HG03558 (cell line): ENCODE measurements around the gene LAMC1.
"Not testable (repeated sequence)": the region's sequence is repeated elsewhere in the genome, so short reads cannot be mapped to it uniquely, and the experiment has no call there.

Experiments
- ATAC-seq: cut with Tn5 transposase; IDR thresholded peaks from one replicate; pipeline ENCODE4 v1.9.1; 2021; ENCODE audit warnings: moderate number of reproducible peaks; ENCODE audit not compliant: unreplicated experiment; ENCODE audit errors: extremely low read depth

Gene LAMC1

GRCh38 chr1:183139281-183139942 is 116.2 kb downstream of the LAMC1 start:
- no peak for ATAC-seq

- no peak for ATAC-seq
Measured at GRCh38 chr1:183140633-183141032, 117.4 kb downstream of the LAMC1 start.

DNA sequence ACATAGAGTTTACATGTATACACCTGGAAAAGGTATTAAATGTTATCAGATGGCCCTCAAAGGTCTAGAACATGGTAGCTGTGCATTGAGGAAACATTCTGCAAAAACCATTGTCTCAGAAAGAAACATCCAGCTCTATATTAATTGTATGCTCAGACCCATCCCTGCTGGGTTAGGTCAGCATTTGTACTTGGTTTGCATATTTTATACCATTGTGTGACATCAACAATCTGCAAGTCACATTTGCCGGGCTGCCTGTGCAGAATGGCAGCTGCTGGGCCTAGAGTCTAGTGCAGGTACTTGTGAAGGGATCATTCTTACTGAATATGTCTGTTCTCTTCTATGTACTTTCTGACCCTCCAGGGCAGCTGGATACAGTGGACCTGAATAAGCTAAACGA is 119.0 kb downstream of the LAMC1 start:
- no peak for ATAC-seq

- ATAC-seq, result no peak
Measured at GRCh38 chr1:183143576-183144315, 120.5 kb downstream of the LAMC1 start.

- ATAC-seq, result no peak
Measured at GRCh38 chr1:183144752-183145151, 121.5 kb downstream of the LAMC1 start.

- ATAC-seq, result no peak
Measured at GRCh38 chr1:183147735-183148134, 124.5 kb downstream of the LAMC1 start.

DNA sequence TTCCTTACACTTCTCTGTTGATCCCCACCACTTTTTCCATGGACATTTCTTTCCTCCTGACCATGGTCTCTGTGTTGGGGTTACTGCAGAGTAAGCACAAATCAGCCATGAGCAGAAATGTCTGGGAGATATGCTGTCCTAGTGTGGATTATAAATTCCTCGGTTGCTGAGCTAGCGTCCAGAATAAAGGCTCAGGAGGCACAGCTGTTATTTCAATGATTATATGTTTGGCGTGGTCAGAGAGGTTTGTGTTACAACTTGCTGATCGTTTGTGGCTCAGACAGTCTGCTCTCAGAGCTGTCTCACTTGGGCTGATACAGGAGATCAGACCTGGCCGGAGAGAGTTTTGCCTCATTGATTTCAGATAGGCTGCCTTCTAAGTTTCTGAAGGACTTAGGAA is 125.4 kb downstream of the LAMC1 start:
- ATAC-seq, result no peak

- ATAC-seq, result no peak
Measured at GRCh38 chr1:183149273-183149672, 126.1 kb downstream of the LAMC1 start.

GRCh38 chr1:183150032-183150431 is 126.8 kb downstream of the LAMC1 start:
- ATAC-seq, result not testable (repeated sequence)

GRCh38 chr1:183150445-183150844 is 127.2 kb downstream of the LAMC1 start:
- ATAC-seq, result no peak

DNA sequence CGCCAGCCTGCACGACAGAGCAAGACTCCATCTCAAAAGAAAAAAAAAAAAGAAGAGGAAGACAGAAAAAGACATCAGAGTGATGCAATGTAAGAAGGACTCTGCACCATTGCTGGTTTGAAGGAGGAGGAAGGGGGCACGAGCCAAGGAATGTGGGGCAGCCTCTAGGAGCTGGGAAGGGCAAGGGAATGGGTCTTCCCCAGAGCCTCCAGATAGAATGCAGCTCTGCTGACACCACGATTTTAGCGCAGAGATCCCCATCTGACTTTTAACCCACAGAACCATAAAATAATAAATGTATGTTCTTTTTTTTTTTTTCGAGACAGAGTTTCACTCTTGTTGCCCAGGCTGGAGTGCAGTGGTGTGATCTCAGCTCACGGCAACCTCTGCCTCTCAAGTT is 129.0 kb downstream of the LAMC1 start:
- ATAC-seq, result no peak

- no peak for ATAC-seq
Measured at GRCh38 chr1:183155939-183156338, 132.7 kb downstream of the LAMC1 start.

DNA sequence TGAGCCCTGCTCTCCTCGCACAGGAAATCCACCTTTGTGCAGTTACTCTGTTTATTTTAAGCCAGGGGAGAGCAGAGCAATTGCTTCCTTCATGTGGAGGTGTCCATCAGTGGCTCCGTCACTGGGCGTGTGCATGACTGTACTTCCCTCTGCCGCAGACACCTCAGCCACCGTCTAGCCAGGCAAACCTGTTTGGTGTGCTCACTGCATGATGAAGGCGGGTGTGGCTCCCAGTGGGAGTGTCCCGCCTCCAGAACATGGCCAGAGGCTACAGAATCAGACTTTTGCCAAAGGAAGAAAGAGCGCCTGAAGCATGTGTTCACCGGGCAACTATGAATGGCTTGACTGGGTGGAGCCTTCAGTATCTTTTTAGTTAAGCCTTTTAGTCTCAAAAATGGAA is 136.7 kb downstream of the LAMC1 start:
- ATAC-seq, result no peak

DNA sequence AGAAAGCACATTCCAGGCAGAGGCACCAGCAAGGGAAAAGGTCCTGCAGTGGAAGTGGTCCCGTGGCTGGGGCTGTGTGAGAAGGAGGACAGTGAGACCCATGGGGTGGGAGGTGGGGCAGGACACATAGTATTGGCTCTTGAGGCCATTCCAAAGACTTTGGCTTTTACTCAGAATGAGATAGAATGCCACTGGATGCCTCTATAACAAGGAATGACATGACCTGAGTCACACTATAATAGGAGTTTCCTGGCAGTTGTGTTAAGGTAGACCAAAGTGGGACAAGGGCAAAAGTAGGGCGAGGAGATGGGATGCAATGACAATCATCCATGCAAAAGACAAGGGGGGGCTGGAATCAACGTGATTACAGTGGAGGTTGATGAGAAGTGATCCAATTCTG is 138.2 kb downstream of the LAMC1 start:
- no peak for ATAC-seq

- ATAC-seq, result no peak
Measured at GRCh38 chr1:183163316-183163715, 140.1 kb downstream of the LAMC1 start.

DNA sequence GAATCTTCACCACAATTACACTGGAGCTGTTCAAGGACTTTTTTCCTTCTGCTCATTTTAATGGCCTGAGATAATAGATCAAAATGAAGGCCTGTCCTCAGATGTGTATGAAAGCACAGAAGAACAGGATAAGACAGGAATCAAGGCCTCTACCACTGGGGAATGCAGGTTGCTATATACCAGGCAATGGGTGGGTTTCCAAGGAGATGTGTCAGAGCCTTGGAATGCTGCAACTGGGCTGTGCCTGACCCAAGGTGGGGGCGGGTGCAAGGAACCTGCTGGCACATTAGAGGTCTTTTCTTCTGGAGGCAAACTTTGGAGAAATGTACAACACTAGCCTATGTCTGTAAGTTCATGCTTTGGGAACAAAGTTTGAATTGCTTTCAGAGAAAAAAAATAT is 141.1 kb downstream of the LAMC1 start:
- ATAC-seq, result no peak

DNA sequence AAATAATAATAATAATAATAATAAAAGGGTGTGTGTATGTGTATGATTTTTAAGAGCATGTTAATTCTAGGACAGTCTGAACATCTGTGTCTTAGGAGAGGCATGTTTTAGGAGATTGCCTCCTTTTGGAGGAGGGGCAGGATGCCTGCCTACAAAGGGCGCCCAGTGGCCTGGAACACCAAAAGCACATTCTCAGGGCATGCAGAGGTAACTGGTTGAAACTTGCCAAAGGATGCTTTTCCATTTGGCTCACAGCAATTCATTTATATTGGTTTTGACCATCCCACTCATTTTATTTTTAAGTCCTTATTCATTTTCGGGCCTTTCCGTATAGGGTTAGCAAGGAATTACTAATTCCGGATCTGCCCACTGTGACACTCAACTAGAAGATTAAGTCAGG is 141.7 kb downstream of the LAMC1 start:
- no peak for ATAC-seq

GRCh38 chr1:183165456-183165855 is 142.2 kb downstream of the LAMC1 start:
- ATAC-seq, result no peak

GRCh38 chr1:183166454-183166853 is 143.2 kb downstream of the LAMC1 start:
- no peak for ATAC-seq

DNA sequence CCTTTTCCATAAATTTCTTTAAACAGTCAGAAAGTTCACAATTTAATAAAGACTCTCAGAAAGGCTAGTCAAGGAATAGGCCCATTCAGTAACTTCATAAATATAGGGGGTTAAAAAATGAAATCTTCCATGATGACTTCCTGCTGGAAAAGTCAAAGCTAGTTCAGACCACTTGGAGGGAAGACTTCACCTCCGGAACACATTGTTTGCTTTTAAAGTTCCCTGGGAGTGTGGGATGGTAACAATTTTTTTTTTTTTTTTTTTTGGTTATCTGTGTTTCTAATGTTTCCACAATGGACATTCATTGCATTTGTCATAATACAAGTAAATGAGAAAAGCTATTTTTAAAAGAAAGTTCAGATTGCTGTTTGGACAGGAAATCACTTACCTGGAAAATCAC is 144.5 kb downstream of the LAMC1 start:
- ATAC-seq, result no peak

GRCh38 chr1:183168308-183168707 is 145.1 kb downstream of the LAMC1 start:
- ATAC-seq, result no peak

- no peak for ATAC-seq
Measured at GRCh38 chr1:183173828-183174227, 150.6 kb downstream of the LAMC1 start.
